ENCODE measurements around the gene C3orf20. TPM values are rescaled to one million over a fixed set of nuclear protein-coding genes. Genes with fewer than 3 reads are reported as not detected.

C3orf20 gene
- total and polyA plus RNA-seq, 9 of the 15 experiments (the other 6 are each of a cell fraction or from before 2014, with no cell fraction given), result 0.04 TPM; not detected in 8

DNA sequence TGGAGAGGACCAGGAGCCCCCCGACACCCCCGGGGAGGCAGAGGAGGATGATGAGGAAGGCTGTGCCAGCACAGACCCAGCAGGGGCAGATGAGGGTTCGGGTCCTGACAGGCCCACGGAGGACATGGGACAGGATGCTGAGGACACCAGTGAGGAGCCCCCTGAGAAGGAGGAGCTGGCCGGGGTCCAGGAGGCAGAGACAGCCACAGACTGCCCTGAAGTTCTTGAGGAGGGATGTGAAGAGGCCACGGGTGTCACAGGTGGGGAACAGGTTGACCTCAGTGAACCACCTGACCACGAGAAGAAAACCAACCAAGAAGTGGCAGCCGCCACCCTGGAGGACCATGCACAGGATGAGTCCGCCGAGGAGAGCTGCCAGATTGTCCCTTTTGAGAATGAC is 144.7 kb downstream of the C3orf20 start:
- Histone ChIP-seq H3K9ac (ENCODE audit: insufficient read depth in 1 of 2, low read depth in 2 of 2, low read length in 2 of 2) (no peak overlapping the region), H4K20me1 (replicated peaks; ENCODE audit: control insufficient read depth, insufficient read depth, low read length) (peaks cover 21% of the 10 kb centered on the region), H3K4me3 (no peak overlapping the region), H3K79me2 (ENCODE audit: control insufficient read depth, insufficient read depth, low read length) (no peaks in the 10 kb centered on the region), H2AFZ (ENCODE audit: low read depth, low read length) (no peak overlapping the region), H3K27me3 (ENCODE audit: control insufficient read depth in 2 of 2, insufficient read depth in 2 of 2, low read length in 2 of 2) (peaks cover 77 to 86% of the 10 kb centered on the region in 2 experiments), H3K36me3 (ENCODE audit: control insufficient read depth, insufficient read depth, low read length) (no peaks in the 10 kb centered on the region), H3K9me3 (replicated peaks; ENCODE audit: control insufficient read depth, insufficient read depth, low read depth, low read length) (no peaks in the 10 kb centered on the region), H3K4me1 (replicated peaks in 1 of 2; ENCODE audit: control insufficient read depth in 2 of 2, insufficient read depth in 2 of 2, low read length in 2 of 2) (peaks cover 0 to 4% of the 10 kb centered on the region in 2 experiments; a peak in 1 of 5 replicates), H3K27ac (ENCODE audit: extremely low read depth, low read depth, low read length) (no peak overlapping the region), H3K4me2 (ENCODE audit: insufficient read depth, low read length) (no peak overlapping the region), H3K9me1 (ENCODE audit: control insufficient read depth, insufficient read depth, low read length) (no peaks in the 10 kb centered on the region)
- FAIRE-seq (no peak), ATAC-seq (no peak), DNase-seq (ENCODE audit: extremely low read depth in 1 of 4, low spot score in 3 of 4) (no peak)
- intact Hi-C loops (cut with micrococcal nuclease) (no loop called here), in situ Hi-C loops (cut with MboI) (no loop called here)
- BruUV-seq (replicated peaks), result no TSS peak
- ChIA-PET CTCF (ENCODE audit: low intra/inter-chr PET ratio) (no interaction called here), POLR2A (interaction anchor here (1.8 kb wide), 1 partner anchor 12 kb away, joined by 8 read pairs; no protein-coding TSS in a partner anchor)
- TF ChIP-seq, protein P1, sequence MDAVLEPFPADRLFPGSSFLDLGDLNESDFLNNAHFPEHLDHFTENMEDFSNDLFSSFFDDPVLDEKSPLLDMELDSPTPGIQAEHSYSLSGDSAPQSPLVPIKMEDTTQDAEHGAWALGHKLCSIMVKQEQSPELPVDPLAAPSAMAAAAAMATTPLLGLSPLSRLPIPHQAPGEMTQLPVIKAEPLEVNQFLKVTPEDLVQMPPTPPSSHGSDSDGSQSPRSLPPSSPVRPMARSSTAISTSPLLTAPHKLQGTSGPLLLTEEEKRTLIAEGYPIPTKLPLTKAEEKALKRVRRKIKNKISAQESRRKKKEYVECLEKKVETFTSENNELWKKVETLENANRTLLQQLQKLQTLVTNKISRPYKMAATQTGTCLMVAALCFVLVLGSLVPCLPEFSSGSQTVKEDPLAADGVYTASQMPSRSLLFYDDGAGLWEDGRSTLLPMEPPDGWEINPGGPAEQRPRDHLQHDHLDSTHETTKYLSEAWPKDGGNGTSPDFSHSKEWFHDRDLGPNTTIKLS (IDR thresholded peaks at IDR 0.05; ENCODE audit: borderline replicate concordance, low read depth), result no peak
- TF ChIP-seq, protein P2, sequence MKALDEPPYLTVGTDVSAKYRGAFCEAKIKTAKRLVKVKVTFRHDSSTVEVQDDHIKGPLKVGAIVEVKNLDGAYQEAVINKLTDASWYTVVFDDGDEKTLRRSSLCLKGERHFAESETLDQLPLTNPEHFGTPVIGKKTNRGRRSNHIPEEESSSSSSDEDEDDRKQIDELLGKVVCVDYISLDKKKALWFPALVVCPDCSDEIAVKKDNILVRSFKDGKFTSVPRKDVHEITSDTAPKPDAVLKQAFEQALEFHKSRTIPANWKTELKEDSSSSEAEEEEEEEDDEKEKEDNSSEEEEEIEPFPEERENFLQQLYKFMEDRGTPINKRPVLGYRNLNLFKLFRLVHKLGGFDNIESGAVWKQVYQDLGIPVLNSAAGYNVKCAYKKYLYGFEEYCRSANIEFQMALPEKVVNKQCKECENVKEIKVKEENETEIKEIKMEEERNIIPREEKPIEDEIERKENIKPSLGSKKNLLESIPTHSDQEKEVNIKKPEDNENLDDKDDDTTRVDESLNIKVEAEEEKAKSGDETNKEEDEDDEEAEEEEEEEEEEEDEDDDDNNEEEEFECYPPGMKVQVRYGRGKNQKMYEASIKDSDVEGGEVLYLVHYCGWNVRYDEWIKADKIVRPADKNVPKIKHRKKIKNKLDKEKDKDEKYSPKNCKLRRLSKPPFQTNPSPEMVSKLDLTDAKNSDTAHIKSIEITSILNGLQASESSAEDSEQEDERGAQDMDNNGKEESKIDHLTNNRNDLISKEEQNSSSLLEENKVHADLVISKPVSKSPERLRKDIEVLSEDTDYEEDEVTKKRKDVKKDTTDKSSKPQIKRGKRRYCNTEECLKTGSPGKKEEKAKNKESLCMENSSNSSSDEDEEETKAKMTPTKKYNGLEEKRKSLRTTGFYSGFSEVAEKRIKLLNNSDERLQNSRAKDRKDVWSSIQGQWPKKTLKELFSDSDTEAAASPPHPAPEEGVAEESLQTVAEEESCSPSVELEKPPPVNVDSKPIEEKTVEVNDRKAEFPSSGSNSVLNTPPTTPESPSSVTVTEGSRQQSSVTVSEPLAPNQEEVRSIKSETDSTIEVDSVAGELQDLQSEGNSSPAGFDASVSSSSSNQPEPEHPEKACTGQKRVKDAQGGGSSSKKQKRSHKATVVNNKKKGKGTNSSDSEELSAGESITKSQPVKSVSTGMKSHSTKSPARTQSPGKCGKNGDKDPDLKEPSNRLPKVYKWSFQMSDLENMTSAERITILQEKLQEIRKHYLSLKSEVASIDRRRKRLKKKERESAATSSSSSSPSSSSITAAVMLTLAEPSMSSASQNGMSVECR (CRISPR knock-in tag; IDR thresholded peaks at IDR 0.05), result 0 out of 2 replicates have a peak, but pooled peaks have one; percentile 48
- WGBS (ENCODE audit: insufficient coverage, low coverage, missing lambda C conversion rate), result 2% methylated on average over 10 of the region's 10 CpGs
